Measurements from ENCODE around the gene MMP24OS. TPM values are rescaled to one million over a fixed set of nuclear protein-coding genes. Genes with fewer than 3 reads are reported as not detected.

MMP24OS gene
- polyA plus RNA-seq, 3 donors: 9.5 to 43.9 (median 9.6) TPM

GRCh38 chr20:35295674-35296073, 17.8 kb upstream of the MMP24OS start:
- no peaks in the 10 kb centered on the region for H3K27me3 ChIP-seq (ENCODE audit: control insufficient read depth in 2 of 2, insufficient read depth in 2 of 2, low read length in 2 of 2)
- H2AFZ ChIP-seq (ENCODE audit: insufficient read depth, low read depth, low read length, poor library complexity, severe bottlenecking): no peak overlapping the region
- H3K4me2 ChIP-seq (replicated peaks; ENCODE audit: extremely low read depth, low read length, poor library complexity, severe bottlenecking): no peak overlapping the region
- no peak overlapping the region for H3K27ac ChIP-seq (ENCODE audit: low read depth in 1 of 2, low read length in 2 of 2)
- H3K4me1 Mint-ChIP-seq: peaks cover 7% of the 10 kb centered on the region
- TF ChIP-seq, protein P1, sequence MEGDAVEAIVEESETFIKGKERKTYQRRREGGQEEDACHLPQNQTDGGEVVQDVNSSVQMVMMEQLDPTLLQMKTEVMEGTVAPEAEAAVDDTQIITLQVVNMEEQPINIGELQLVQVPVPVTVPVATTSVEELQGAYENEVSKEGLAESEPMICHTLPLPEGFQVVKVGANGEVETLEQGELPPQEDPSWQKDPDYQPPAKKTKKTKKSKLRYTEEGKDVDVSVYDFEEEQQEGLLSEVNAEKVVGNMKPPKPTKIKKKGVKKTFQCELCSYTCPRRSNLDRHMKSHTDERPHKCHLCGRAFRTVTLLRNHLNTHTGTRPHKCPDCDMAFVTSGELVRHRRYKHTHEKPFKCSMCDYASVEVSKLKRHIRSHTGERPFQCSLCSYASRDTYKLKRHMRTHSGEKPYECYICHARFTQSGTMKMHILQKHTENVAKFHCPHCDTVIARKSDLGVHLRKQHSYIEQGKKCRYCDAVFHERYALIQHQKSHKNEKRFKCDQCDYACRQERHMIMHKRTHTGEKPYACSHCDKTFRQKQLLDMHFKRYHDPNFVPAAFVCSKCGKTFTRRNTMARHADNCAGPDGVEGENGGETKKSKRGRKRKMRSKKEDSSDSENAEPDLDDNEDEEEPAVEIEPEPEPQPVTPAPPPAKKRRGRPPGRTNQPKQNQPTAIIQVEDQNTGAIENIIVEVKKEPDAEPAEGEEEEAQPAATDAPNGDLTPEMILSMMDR (IDR thresholded peaks at IDR 0.05): no peak
- H3K36me3 ChIP-seq (replicated peaks in 1 of 2; ENCODE audit: control insufficient read depth in 1 of 2, insufficient read depth in 2 of 2, low read length in 2 of 2): no peaks in the 10 kb centered on the region
- H3K9ac ChIP-seq (ENCODE audit: insufficient read depth, low read length, poor library complexity, severe bottlenecking): no peak overlapping the region
- no peaks in the 10 kb centered on the region for H3K9me3 ChIP-seq (replicated peaks in 1 of 2; ENCODE audit: control insufficient read depth in 1 of 2, insufficient read depth in 1 of 2, low read length in 2 of 2)
- H3K27ac Mint-ChIP-seq: no peak overlapping the region
- no peaks in the 10 kb centered on the region for H3K4me1 ChIP-seq (ENCODE audit: control insufficient read depth in 1 of 2, insufficient read depth in 2 of 2, low read length in 2 of 2)
- DNase-seq: no peak
- no peaks in the 10 kb centered on the region for H3K79me2 ChIP-seq (ENCODE audit: insufficient read depth, low read length)
- peaks cover 0 to 3% (median 0%) of the 10 kb centered on the region in 7 donors for H3K9me3 Mint-ChIP-seq
- intact Hi-C loops (cut with micrococcal nuclease): no loop called here
- no peaks in the 10 kb centered on the region for H3K36me3 Mint-ChIP-seq
- H3K4me3 ChIP-seq (replicated peaks in 1 of 3; ENCODE audit: low read depth in 2 of 3, low read length in 3 of 3): no peak overlapping the region
- peaks cover 4 to 7% (median 5%) of the 10 kb centered on the region in 3 donors for H3K27me3 Mint-ChIP-seq (ENCODE audit: low read depth in 3 of 3)
- no peak overlapping the region for H3K4me3 Mint-ChIP-seq
- no peaks in the 10 kb centered on the region for H4K20me1 ChIP-seq (ENCODE audit: insufficient read depth, low read length)
- 94% methylated on average over 7 of the region's 8 CpGs for WGBS (ENCODE audit: insufficient coverage)

DNA sequence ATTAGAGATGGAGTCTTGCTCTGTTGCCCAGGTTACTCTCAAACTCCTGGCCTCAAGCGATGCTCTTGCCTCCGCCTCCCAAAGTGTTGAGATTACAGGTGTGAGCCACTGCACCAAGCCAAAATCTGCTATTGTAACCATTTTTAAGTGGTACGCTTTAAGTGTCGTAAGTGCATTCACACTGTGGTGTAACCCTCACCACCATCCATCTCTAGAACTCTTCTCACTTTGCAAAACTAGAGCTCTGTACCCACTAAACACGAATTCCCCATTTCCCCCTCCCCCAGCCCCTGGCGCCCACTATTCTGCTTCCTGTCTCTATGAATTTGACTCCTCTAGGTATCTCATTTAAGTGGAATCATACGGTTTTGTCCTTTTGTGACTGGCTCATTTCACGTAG, 17.1 kb upstream of the MMP24OS start:
- Histone ChIP-seq H3K27ac (ENCODE audit: low read depth in 1 of 2, low read length in 2 of 2) (no peak overlapping the region), H3K4me2 (replicated peaks; ENCODE audit: extremely low read depth, low read length, poor library complexity, severe bottlenecking) (no peak overlapping the region), H4K20me1 (ENCODE audit: insufficient read depth, low read length) (no peaks in the 10 kb centered on the region), H3K27me3 (ENCODE audit: control insufficient read depth in 2 of 2, insufficient read depth in 2 of 2, low read length in 2 of 2) (no peaks in the 10 kb centered on the region), H3K79me2 (ENCODE audit: insufficient read depth, low read length) (no peaks in the 10 kb centered on the region), H2AFZ (ENCODE audit: insufficient read depth, low read depth, low read length, poor library complexity, severe bottlenecking) (no peak overlapping the region), H3K36me3 (replicated peaks in 1 of 2; ENCODE audit: control insufficient read depth in 1 of 2, insufficient read depth in 2 of 2, low read length in 2 of 2) (no peaks in the 10 kb centered on the region), H3K9me3 (replicated peaks in 1 of 2; ENCODE audit: control insufficient read depth in 1 of 2, insufficient read depth in 1 of 2, low read length in 2 of 2) (no peaks in the 10 kb centered on the region), H3K9ac (ENCODE audit: insufficient read depth, low read length, poor library complexity, severe bottlenecking) (no peak overlapping the region), H3K4me3 (replicated peaks in 1 of 3; ENCODE audit: low read depth in 2 of 3, low read length in 3 of 3) (no peak overlapping the region), H3K4me1 (ENCODE audit: control insufficient read depth in 1 of 2, insufficient read depth in 2 of 2, low read length in 2 of 2) (no peaks in the 10 kb centered on the region)
- WGBS (ENCODE audit: insufficient coverage): 83% methylated on average over 6 of the region's 8 CpGs
- DNase-seq: no peak
- H3K4me3 Mint-ChIP-seq: no peak overlapping the region
- H3K36me3 Mint-ChIP-seq: no peaks in the 10 kb centered on the region
- peaks cover 4 to 7% (median 5%) of the 10 kb centered on the region in 3 donors for H3K27me3 Mint-ChIP-seq (ENCODE audit: low read depth in 3 of 3)
- intact Hi-C loops (cut with micrococcal nuclease): no loop called here
- H3K27ac Mint-ChIP-seq: no peak overlapping the region
- peaks cover 0 to 3% (median 0%) of the 10 kb centered on the region in 7 donors for H3K9me3 Mint-ChIP-seq
- TF ChIP-seq, protein P1 (IDR thresholded peaks at IDR 0.05): no peak
- peaks cover 7% of the 10 kb centered on the region for H3K4me1 Mint-ChIP-seq
